ENCODE data around the gene ERC2.

The ERC2 gene

DNA sequence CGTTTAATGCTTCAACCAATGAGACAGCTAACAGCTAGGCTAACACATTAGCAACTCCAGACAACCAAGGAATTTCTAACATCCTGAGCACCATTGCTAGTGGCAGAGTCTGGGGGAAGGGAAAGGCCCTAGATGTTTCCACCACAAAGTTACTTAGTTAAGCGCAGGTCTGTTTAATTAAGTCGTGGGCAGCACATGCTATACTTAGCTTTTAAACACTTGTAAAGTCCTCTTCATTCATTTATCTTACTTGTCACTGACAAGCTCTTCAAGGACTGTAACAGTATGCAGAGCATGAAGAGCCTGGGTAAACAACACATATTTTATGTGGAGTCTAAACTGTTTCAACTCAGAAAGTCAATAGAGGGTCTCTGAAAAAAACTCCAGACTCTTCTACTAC is 760.0 kb downstream of the ERC2 start:
- no peak overlapping the region for H3K27ac ChIP-seq
- no peak for TF ChIP-seq ZFX (IDR thresholded peaks at IDR 0.05; ENCODE audit: borderline replicate concordance)
- TF ChIP-seq, protein P1, sequence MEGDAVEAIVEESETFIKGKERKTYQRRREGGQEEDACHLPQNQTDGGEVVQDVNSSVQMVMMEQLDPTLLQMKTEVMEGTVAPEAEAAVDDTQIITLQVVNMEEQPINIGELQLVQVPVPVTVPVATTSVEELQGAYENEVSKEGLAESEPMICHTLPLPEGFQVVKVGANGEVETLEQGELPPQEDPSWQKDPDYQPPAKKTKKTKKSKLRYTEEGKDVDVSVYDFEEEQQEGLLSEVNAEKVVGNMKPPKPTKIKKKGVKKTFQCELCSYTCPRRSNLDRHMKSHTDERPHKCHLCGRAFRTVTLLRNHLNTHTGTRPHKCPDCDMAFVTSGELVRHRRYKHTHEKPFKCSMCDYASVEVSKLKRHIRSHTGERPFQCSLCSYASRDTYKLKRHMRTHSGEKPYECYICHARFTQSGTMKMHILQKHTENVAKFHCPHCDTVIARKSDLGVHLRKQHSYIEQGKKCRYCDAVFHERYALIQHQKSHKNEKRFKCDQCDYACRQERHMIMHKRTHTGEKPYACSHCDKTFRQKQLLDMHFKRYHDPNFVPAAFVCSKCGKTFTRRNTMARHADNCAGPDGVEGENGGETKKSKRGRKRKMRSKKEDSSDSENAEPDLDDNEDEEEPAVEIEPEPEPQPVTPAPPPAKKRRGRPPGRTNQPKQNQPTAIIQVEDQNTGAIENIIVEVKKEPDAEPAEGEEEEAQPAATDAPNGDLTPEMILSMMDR (IDR thresholded peaks at IDR 0.05): no peak

GRCh38 chr3:55704521-55704920 is 763.7 kb downstream of the ERC2 start:
- no peak overlapping the region for H3K27ac ChIP-seq

DNA sequence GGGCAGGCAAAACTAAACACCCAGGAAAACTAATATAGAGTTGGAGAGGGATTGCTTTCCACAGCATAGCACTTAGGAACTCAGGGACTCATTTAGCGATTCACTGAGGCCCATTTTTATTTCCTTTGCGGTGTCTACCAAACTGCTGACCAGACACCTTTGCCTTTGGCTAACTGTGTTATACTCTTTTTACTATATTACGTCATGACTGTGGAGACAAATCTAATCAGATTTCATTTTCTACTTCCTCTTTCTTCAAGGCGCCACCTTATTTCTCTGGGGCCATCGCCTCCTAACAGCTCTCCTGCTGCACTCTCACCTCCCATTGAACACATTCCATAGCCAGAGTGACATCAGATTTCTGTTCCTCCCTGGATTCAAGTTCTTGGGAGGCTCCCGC is 765.4 kb downstream of the ERC2 start:
- TF ChIP-seq ZFX (IDR thresholded peaks at IDR 0.05; ENCODE audit: borderline replicate concordance): no peak
- TF ChIP-seq, protein P1 (IDR thresholded peaks at IDR 0.05): no peak
- H3K27ac ChIP-seq: no peak overlapping the region

More at GRCh38 chr3:55704521-55704920, 763.7 kb downstream of the ERC2 start:
- no peak for TF ChIP-seq ZFX (IDR thresholded peaks at IDR 0.05; ENCODE audit: borderline replicate concordance)
- TF ChIP-seq, protein P1 (IDR thresholded peaks at IDR 0.05): no peak

DNA sequence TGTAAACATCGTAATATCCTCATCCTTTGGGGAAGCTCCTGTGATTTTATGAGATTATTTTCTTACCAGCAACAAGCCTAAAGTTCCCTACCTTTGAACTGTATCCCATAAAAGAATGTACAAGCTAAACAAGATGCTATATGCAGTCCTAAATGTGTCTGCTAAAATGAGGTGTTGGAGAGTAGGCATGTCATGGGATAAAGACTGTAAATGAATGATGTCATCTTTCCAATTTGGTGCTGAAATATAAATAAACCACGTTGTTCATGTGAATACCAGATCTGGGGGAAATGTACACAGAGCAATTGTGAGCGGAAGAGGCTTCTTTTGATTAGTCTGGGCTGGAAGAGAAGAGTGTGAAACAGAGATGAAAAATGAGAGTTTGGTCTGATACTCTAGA is 766.3 kb downstream of the ERC2 start:
- TF ChIP-seq ZFX (IDR thresholded peaks at IDR 0.05; ENCODE audit: borderline replicate concordance): no peak
- TF ChIP-seq, protein P1 (IDR thresholded peaks at IDR 0.05): no peak
- H3K27ac ChIP-seq: no peak overlapping the region

DNA sequence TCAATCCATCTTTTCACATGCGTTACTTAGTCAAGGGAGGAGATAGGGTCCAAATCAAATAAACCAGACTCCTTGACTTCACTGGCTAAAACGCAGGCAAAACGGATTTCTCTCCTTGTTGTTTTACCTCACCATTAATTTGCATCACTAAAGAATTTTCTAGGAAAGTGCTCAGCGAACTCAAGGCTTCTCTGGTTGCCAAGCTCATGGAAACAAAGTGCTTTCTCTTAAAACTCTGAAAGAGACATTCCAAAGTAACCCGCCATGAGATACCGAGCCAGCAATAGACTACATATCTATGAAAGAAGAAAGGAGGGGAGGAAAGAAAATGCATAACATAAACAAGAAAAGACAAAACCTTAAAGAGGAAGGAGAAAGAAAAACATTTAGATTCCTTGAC is 769.4 kb downstream of the ERC2 start:
- H3K27ac ChIP-seq: no peak overlapping the region
- TF ChIP-seq, protein P1 (IDR thresholded peaks at IDR 0.05): no peak
- TF ChIP-seq ZFX (IDR thresholded peaks at IDR 0.05; ENCODE audit: borderline replicate concordance): no peak

GRCh38 chr3:55697177-55697865 is 770.9 kb downstream of the ERC2 start:
- TF ChIP-seq, protein P1 (IDR thresholded peaks at IDR 0.05): no peak
- TF ChIP-seq ZFX (IDR thresholded peaks at IDR 0.05; ENCODE audit: borderline replicate concordance): no peak
- no peak overlapping the region for H3K27ac ChIP-seq

DNA sequence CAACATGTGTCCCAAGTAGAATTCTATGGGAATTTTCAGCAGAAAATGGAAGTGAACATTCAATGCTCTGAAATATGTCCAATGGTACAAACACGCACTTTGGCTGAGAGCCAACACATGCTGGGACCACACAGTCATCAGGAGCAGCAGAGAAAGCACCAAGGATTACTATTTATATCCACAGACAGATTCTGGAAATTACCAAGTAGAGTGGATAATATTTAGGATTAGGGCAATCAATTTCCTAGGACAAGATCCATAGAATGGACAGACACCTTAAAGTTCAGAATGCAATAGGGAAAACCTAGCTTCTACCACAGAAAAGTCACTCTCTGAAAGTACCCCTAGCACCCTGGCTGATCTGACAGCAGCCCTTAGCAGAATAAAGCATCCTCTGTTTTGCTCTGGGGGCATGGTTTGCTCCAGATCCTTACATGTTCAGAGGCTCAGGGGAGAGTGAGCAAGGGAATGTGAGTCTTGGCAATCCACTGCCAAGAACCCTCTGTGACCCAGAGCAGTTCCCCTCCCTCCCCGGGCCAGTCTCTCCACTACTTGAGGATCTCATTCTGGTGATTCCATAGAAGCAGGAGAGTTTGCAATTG is 775.2 kb downstream of the ERC2 start:
- TF ChIP-seq, protein P1 (IDR thresholded peaks at IDR 0.05): no peak
- no peak for TF ChIP-seq ZFX (IDR thresholded peaks at IDR 0.05; ENCODE audit: borderline replicate concordance)
- H3K27ac ChIP-seq: no peak overlapping the region

Data from 22Rv1 (cell line).